ENCODE data around the gene ANKS1A. TPM values are rescaled to one million over a fixed set of nuclear protein-coding genes. Genes with fewer than 3 reads are reported as not detected.
"Not testable (repeated sequence)": the region's sequence is repeated elsewhere in the genome, so short reads cannot be mapped to it uniquely, and the experiment has no call there.

ANKS1A gene
- total RNA-seq, 2 experiments from 2014 or later: 6.4 to 6.9 TPM

DNA sequence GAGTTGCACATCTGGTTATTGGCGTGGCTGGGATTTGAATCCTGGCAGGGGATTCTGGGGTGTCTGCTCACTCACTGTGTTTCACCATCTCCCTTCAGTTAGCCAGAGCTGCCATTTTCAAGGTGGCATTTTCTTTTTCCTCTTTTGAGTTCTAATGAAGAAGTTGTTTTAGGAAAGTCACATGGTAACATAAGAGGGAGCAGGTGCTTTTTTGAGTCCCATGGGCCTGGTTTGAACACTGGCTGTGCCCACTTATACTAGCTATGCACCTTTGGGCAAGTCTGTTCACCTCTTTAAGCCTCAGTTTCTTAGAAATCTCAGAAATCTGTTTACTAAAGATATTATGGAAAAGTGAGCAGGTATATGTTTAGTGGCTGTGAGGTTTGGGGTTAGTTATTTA is 39.6 kb downstream of the ANKS1A start:
- Histone ChIP-seq H3K27me3 (ENCODE audit: control insufficient read depth in 1 of 2, insufficient read depth in 2 of 2, low read length in 2 of 2) (no peaks in the 10 kb centered on the region), H3K27ac (ENCODE audit: low read depth in 1 of 2, low read length in 2 of 2) (no peak overlapping the region), H3K36me3 (ENCODE audit: insufficient read depth, low read length) (no peaks in the 10 kb centered on the region), H3K4me3 (ENCODE audit: low read length) (no peak overlapping the region), H3K4me1 (ENCODE audit: insufficient read depth, low read length) (no peaks in the 10 kb centered on the region), H3K9me3 (ENCODE audit: control insufficient read depth in 1 of 2, insufficient read depth in 1 of 2, low read length in 2 of 2) (no peaks in the 10 kb centered on the region)
- Mint-ChIP-seq H3K36me3 (ENCODE audit: low read depth) (no peaks in the 10 kb centered on the region), H3K27ac (no peak overlapping the region), H3K4me1 (ENCODE audit: low read depth) (no peaks in the 10 kb centered on the region), H3K9me3 (no peaks in the 10 kb centered on the region), H3K4me3 (no peak overlapping the region), H3K27me3 (no peaks in the 10 kb centered on the region)
- POLR2A ChIA-PET: no interaction called here
- CTCF ChIA-PET: no interaction called here
- intact Hi-C loops (cut with DNase I, micrococcal nuclease): no loop called here
- DNase-seq (no peak), ATAC-seq (ENCODE audit: poor library complexity) (no peak)
- TF ChIP-seq, protein P1, sequence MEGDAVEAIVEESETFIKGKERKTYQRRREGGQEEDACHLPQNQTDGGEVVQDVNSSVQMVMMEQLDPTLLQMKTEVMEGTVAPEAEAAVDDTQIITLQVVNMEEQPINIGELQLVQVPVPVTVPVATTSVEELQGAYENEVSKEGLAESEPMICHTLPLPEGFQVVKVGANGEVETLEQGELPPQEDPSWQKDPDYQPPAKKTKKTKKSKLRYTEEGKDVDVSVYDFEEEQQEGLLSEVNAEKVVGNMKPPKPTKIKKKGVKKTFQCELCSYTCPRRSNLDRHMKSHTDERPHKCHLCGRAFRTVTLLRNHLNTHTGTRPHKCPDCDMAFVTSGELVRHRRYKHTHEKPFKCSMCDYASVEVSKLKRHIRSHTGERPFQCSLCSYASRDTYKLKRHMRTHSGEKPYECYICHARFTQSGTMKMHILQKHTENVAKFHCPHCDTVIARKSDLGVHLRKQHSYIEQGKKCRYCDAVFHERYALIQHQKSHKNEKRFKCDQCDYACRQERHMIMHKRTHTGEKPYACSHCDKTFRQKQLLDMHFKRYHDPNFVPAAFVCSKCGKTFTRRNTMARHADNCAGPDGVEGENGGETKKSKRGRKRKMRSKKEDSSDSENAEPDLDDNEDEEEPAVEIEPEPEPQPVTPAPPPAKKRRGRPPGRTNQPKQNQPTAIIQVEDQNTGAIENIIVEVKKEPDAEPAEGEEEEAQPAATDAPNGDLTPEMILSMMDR (IDR thresholded peaks at IDR 0.05): no peak

DNA sequence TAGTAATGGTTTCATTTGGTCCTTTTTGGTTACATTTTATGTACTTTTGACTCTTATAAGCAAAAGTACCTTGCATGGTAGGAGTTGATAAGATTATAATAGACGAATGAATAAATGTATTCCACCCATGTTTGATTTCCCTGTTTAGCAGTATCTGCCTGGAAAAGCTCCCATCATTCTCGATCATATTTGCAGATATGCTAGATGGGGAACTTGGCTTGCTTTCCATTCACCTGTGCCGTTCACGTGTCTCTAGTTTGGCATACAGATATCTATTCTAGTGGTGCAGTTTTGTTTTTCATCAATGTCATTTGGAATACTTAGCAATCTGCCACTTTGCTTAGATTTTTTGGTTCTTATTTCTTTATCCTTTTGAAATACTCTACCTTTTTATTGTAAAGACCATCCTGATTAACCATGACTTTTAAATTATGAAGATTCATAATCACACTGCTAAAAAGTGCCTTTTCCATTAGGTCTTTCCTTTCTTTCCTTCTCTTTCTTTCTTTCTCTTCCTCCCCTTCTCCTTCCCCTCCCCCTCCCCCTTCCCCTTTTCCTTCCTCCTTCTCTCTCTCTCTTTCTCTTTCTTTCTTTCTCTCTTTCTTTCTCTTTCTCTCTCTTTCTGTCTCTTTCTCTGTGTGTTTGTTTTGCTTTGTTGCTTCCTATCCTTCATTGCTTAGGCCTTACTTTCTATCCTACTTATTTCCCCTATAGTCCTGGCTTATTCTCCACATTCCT is 40.4 kb downstream of the ANKS1A start:
- ChIA-PET CTCF (no interaction called here), POLR2A (no interaction called here)
- no peak overlapping the region for H3K27ac Mint-ChIP-seq

DNA sequence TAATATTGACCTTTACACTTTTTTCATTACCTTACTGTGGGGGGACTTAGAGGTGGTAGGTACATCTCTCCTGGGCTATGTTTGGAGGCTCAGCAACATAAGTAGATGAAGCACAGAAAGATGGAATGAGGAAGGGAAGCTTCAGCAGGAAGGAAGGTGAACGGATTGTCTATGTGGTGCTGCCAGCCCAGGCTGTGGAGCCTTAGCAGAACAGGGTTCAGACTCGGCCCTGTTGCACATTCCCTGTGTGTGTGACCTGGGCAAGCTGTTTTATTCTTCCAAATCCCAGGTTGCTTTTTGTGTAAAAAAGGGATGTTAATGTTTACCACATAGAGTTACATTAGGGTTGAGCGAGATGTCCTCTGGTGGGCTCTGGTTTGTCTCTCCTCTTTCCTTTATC is 41.2 kb downstream of the ANKS1A start:
- Histone ChIP-seq H3K9me3 (ENCODE audit: control insufficient read depth in 1 of 2, insufficient read depth in 1 of 2, low read length in 2 of 2) (no peaks in the 10 kb centered on the region), H3K4me1 (ENCODE audit: insufficient read depth, low read length) (no peaks in the 10 kb centered on the region), H3K36me3 (ENCODE audit: insufficient read depth, low read length) (no peaks in the 10 kb centered on the region), H3K27ac (ENCODE audit: low read depth in 1 of 2, low read length in 2 of 2) (no peak overlapping the region), H3K27me3 (ENCODE audit: control insufficient read depth in 1 of 2, insufficient read depth in 2 of 2, low read length in 2 of 2) (no peaks in the 10 kb centered on the region), H3K4me3 (ENCODE audit: low read length) (no peak overlapping the region)
- POLR2A ChIA-PET: no interaction called here
- H3K27me3 Mint-ChIP-seq: no peaks in the 10 kb centered on the region
- TF ChIP-seq, protein P1 (IDR thresholded peaks at IDR 0.05): no peak
- no peak overlapping the region for H3K27ac Mint-ChIP-seq
- H3K9me3 Mint-ChIP-seq: no peaks in the 10 kb centered on the region
- ATAC-seq (ENCODE audit: poor library complexity) (no peak), DNase-seq (no peak)
- intact Hi-C loops (cut with DNase I, micrococcal nuclease): no loop called here
- H3K4me3 Mint-ChIP-seq: no peak overlapping the region
- no peaks in the 10 kb centered on the region for H3K36me3 Mint-ChIP-seq (ENCODE audit: low read depth)
- peaks cover 4% of the 10 kb centered on the region for H3K4me1 Mint-ChIP-seq (ENCODE audit: low read depth)
- CTCF ChIA-PET: no interaction called here

More for the DNA sequence above, 40.4 kb downstream of the ANKS1A start:
- intact Hi-C loops (cut with DNase I, micrococcal nuclease): no loop called here
- TF ChIP-seq, protein P1 (IDR thresholded peaks at IDR 0.05): no peak
- Mint-ChIP-seq H3K4me1 (ENCODE audit: low read depth) (peaks cover 2% of the 10 kb centered on the region), H3K9me3 (no peaks in the 10 kb centered on the region), H3K36me3 (ENCODE audit: low read depth) (no peaks in the 10 kb centered on the region), H3K27me3 (no peaks in the 10 kb centered on the region), H3K4me3 (no peak overlapping the region)
- no peak for ATAC-seq (ENCODE audit: poor library complexity)
- H3K36me3 ChIP-seq (ENCODE audit: insufficient read depth, low read length): no peaks in the 10 kb centered on the region
- H3K4me1 ChIP-seq (ENCODE audit: insufficient read depth, low read length): no peaks in the 10 kb centered on the region
- no peak for DNase-seq
- no peak overlapping the region for H3K4me3 ChIP-seq (ENCODE audit: low read length)
- H3K27me3 ChIP-seq (ENCODE audit: control insufficient read depth in 1 of 2, insufficient read depth in 2 of 2, low read length in 2 of 2): no peaks in the 10 kb centered on the region
- no peaks in the 10 kb centered on the region for H3K9me3 ChIP-seq (ENCODE audit: control insufficient read depth in 1 of 2, insufficient read depth in 1 of 2, low read length in 2 of 2)
- H3K27ac ChIP-seq (ENCODE audit: low read depth in 1 of 2, low read length in 2 of 2): no peak overlapping the region

DNA sequence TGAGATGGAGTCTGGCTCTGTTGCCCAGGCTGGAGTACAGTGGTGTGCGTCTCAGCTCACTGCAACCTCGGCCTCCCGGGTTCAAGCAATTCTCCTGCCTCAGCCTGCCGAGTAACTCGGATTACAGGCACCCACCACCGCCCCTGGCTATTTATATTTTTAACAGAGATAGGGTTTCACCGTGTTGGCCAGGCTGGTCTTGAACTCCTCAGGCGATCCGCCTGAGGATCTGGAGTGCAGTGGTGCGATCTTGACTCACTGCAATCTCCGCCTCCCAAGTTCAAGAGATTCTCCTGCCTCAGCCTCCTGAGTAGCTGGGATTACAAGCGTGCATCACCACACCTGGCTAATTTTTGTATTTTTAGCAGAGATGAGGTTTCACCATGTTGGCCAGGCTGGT is 43.1 kb downstream of the ANKS1A start:
- POLR2A ChIA-PET; H3K27ac ChIP-seq (ENCODE audit: low read depth in 1 of 2, low read length in 2 of 2); H3K4me1 Mint-ChIP-seq (ENCODE audit: low read depth); H3K4me3 ChIP-seq (ENCODE audit: low read length); H3K27ac Mint-ChIP-seq; intact Hi-C loops (cut with DNase I, micrococcal nuclease); H3K27me3 ChIP-seq (ENCODE audit: control insufficient read depth in 1 of 2, insufficient read depth in 2 of 2, low read length in 2 of 2); H3K36me3 Mint-ChIP-seq (ENCODE audit: low read depth); DNase-seq; H3K9me3 ChIP-seq (ENCODE audit: control insufficient read depth in 1 of 2, insufficient read depth in 1 of 2, low read length in 2 of 2); H3K36me3 ChIP-seq (ENCODE audit: insufficient read depth, low read length); H3K27me3 Mint-ChIP-seq; ATAC-seq (ENCODE audit: poor library complexity); H3K9me3 Mint-ChIP-seq; H3K4me3 Mint-ChIP-seq; H3K4me1 ChIP-seq (ENCODE audit: insufficient read depth, low read length); CTCF ChIA-PET: not testable (repeated sequence)
